Hippocampal formation (tissue), 2 donors: ENCODE data around the gene HOXA13.

Experiments
- DNase-seq, 2 donors: peaks; one replicate each; lab custom pipeline; 2025; lab: John Stamatoyannopoulos, UW

Gene HOXA13

DNA sequence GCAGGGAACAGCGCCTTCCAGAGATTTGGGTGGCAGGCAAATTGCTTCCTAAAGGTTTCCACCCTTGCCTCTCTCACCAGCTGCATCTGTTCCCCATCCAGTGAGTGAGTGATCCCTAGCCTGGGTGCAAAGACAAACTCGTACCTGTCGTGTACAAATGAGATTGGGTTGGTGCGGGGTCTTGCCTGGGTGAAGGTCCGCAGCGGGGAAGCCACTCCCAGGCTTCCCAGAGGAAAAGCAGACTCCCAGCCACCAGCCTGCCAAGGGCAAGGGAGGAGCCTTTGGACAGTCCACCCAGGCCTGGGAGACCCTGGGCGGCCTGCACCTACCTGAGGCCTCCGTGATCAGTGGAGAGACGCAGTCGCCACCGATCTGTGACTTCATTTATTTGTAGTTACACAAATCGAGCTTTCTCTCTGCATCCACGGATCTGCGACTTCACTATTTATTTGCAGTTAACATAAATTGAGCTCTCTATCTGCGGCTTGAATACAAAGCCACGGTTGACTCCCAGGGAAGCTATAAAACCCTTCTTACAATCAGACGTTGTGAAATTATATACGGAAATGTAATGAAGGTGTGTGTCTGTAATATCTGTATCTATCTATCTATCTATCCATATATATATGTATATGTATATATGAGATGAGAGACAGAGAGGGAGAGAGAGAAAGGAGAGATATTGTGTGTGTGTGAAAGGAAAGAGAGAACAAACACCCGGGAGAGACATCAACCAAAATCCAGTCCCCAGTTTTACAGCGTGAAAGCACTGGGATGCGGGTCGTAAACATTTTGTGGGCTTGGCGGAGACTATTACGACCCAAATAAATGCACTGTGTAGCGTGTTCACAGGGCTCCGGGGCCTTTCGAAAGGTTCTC is 40.4 kb downstream of the HOXA13 start:
- DNase-seq: no peak

DNA sequence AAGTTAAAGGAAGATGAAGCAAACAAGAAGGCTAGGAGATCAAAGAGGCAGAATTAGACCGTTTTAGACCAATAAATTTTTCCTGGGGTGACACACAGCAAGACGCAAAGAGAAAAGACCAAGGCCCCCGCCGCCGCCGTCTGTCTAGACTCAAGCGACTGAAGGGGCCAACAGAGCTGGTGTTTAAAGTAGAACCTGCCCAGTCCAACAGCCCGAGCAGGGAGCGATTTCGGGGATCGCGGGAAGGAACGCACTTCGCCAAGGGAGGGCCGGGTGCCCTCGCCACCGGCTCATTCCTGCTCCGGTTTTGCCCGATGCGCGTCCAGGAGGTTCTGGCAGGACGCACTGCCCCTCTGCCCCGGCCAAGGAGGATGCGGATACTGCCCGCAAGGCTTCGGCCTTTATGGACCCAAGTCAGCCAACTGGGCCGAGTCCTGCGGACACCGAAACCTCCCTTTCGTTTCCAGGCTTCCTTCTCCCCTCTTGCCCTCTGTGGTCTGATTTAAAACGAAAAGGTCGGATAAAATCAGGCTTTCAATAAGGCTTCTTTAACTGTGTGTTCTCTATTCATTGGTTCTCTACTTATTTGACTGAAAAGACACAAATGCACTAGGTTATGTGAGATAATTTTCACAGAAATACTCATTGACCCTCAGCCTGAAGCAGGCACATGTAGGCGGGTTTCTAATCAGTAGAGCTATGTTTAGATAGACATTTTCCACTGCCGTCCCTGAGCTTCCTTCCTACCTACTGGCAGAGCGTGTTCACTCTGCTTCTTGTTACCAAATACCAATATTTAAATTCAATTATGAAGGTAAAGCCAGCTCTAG is 41.2 kb downstream of the HOXA13 start:
- no peak for DNase-seq

DNA sequence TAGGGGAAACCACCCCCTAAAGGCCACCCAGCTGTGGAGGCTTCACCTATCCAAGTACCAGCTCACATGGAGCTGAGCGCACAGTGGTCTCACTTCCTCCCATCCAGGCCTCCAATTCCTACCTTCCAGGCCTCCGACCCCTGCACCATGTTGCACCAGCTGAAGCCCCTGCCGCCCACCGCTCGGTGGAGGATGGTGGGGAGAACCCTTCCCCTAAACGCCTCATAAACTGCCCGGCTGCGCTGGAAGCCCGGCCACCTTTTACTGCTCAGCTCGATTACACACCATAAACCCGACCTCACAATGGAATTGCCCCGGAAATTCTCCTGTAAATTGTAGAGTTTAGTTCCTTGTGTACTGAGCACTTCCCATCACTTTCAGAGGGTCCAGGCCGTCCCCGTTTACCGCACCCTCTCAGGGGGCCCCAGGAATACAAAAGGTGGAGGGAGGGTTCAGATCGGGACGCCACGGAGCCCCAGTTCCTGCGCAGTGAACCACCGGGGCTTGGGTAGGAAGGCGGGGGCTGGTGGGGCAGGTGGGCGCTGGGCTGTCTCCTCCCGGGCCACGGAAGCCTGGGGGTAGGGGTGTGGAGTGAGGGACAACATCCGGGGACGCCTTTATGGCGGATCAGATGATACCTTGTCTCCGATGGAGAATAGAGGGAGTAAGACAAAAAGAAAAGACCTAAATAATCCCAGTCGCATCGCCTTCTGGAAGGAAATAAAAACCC is 42.0 kb downstream of the HOXA13 start:
- no peak for DNase-seq

DNA sequence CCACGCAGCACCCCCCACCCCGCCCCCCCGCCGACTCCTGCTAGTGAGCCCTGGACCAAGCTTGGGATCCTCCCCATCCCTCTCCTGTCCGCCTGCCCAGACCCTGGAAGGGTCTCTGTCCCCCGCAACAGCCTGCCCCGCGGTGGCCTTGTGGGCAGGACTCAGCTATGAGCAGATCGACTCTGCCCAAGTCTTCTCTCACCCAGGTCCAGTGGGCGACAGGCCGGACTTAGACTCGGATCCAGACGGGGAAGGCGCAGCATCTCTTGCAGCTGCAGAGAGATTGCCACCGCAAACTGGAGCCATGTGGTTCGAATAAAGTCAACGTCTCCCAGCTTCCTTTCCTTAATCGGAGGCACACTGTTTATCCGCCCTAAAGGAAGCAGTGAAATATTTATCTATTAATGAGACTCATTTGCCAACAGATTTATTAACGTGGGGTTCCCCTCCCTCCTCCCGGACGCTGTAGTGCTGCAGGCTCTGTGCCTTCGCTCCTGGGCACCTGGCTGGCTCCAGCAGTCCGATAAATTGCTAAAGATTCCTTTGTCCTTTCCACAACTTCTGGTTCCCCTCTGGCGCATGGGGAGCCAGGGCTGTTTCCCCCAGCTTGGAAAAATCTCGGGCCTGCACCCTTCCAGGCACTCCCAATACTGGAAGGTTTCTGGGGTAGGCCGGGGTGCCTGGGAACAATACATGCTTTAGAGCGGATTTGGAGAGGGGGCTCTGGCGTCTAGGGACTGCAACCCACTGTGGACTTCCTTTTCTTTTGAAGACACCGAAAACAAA is 42.8 kb downstream of the HOXA13 start:
- DNase-seq: no peak

DNA sequence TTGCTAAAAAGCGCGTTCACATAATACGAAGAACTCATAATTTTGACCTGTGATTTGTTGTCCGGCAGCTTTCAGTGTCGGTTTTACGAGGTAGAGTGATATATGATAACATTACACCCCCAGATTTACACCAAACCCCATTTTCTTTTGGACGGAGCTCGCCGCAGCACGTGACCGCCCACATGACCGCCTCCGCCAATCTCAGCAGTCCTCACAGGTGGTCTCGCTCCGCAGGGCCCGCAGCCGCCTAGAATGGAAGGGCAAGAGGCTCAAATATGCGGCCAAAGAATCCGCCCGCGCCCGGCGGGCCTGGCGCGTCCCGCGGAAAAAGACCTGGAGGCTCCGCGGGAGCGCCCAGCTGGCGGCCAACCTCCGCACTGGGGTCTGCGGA is 43.4 kb downstream of the HOXA13 start, which contains the start of gene HOXA7:
TSS of gene HOXA7 (minus strand) at position 168 of the 391 bp plus-strand sequence. CDS start at position 38, 130 bp downstream.
- no peak for DNase-seq

DNA sequence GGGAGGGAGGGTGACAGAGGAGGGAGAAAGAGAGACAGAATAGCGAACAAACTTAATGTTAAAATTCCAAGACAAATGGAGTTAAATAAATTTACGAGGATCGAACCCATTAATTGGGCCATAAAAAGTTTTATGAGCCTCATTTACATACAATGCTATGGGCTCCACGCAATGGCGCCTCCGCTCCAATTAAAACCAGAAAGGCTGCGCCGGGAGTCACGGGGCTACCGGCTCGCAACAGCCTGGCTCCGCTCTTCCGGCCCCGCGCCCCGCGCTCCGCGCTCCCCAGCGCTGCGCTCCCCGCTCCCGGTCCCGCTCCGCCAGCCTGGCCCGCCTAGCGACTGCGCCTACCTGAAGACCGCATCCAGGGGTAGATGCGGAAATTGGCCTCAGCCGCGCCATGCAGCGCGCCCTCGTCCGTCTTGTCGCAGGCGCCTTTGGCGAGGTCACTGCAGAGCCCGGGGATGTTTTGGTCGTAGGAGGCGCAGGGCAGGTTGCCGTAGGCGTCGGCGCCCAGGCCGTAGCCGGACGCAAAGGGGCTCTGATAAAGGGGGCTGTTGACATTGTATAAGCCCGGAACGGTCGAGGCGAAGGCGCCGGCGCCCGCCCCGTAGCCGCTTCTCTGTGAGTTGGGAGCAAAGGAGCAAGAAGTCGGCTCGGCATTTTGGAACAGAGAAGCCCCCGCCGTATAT is 43.9 kb downstream of the HOXA13 start:
- DNase-seq: no peak

DNA sequence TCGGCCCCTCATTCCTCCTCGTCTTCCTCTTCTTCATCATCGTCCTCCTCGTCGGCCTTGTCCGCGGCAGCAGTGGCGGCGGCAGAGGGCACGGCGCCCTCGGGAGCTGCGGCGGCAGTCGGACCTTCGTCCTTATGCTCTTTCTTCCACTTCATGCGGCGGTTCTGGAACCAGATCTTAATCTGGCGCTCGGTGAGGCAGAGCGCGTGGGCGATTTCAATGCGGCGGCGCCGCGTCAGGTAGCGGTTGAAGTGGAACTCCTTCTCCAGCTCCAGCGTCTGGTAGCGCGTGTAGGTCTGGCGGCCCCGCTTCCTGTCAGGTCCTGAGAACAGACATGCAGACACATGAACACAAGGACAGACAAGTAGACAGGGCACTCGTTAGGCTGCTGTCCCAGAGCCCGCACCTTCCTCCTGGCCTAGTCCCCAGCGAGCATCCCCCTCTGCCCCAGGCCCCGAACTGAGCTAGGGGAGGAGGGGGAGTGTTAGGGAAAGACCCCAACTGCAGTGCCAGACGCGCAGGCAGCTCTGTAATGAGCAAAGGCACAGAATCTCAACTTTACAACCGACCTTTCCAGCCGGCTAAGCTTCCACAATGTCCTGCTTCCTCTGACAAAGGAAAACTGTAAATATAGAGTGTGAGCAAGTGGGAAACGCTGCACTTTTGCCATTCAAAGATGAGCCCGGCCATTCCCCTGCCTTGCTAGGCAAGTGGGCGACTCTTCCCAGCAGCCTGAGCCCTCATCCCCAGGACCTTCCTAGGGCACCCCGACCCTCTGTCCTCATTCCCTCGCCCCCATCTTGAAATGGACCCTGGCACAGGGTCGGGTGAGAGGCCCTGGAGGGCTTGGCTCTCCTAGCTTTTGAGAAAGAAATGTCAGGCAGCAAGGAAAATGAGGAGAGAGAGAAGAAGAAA is 44.7 kb downstream of the HOXA13 start:
- DNase-seq: no peak

DNA sequence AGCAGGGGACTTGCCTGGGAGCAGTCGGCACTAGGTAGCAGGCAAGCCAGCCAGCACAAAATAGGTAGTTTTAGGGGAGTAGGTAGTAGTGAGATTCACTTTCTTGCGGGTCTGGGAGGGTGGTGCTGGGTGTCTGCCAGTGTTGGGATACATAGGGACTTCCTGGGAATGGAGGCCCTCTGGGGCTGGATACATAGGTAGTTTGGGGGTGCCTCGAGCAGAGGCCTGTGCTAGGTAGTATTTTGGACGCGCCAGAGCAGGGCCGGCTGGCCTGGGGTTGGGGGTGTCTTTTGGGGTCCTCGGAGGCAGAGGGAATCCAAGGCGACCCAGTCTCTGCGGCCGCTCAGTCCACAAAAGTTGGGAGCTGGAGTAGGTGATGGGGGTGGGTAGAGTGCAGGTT is 45.5 kb downstream of the HOXA13 start:
- no peak for DNase-seq

DNA sequence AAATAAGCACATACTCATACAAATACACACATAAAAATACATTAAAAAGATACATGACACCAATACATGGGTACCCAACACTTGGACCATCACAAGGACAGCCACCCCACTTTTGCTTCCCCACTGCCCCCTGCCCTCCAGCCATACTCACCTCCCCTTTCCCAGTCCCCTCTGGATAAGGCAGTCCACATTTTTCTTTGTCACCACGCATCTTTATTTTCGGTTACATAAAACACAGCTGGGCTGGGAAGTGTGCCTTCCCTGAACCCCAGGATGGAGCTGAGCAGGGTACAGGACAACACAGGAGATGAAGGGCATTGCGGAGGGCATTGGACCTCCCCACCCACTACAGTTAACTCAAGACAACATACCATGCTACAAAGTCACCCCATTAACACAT is 46.4 kb downstream of the HOXA13 start:
- DNase-seq: no peak

DNA sequence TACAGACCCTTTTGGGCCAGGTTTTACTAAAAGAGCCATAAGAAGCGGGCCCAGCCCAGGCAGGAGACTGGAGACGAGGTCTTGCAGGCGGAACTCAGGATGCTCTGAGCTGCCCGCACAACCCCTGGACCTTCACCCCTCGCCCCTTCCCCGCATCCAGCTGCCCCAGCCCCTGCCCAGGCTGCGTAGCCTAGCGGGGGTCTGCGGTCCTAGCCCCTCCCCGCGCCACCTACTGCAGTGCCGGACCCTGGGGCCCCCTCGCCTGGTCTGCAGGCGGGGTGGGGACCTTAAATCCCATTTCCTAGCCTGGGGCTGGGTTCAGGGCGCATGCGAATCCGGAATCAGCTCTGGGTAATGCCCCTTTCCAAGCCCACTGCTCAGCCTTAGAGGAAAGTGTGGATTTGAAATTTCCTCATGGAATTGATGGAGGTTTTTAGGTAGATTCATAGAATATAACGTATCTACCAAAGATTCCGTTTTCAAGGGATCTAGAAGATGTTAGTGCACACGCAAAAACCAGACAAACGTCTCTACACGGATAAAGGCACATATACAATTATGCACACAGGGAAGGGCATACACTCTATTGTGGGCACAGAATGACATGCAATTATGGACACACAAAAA is 47.0 kb downstream of the HOXA13 start:
- DNase-seq: no peak

DNA sequence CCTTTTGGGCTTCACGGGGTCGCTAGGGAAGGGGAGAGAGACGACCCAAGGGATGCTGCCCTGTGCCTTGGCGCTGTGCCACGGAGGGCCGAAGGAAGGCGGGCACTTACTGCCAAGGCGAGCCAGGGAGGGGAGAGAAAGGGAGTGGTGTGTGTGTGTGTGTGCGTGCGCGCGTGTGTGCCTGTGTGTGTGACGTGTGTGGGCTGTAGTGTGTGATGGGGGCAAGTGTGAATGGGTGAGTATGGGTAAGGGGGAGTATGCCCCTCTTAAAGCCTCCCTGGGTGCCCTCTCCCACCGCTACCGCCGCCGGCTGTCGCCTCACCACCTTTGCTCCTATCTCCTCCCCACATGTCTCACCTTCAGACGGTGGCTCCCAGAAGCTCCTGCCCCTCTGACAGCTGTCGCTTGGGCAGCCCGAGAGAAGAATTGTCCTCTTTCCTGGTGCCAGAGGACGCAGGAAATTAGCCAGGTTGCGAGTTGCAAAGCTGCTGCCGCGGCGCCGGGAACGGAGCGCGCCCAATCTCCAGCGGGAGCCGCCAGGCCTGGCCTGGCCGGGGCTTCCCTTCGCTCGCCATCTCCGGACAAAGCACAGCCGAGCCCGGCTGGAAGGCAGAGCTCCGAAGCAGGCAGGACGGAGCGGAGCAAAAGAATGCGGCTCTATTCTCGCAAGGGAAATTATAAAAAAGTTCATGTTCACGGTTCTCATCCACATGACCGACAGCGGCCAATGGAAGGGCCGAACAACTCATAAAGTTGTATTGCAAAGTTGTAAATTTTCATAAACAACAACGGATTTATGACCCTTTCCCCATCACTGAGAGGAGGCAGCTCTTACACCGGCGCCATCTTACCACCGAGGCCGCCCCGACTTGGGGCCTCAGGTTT is 47.7 kb downstream of the HOXA13 start, which contains the start of gene HOXA3:
TSS of gene HOXA3 (minus strand) at position 653 of the 885 bp plus-strand sequence. CDS start 41,943 bp downstream, outside the sequence.
- no peak for DNase-seq

DNA sequence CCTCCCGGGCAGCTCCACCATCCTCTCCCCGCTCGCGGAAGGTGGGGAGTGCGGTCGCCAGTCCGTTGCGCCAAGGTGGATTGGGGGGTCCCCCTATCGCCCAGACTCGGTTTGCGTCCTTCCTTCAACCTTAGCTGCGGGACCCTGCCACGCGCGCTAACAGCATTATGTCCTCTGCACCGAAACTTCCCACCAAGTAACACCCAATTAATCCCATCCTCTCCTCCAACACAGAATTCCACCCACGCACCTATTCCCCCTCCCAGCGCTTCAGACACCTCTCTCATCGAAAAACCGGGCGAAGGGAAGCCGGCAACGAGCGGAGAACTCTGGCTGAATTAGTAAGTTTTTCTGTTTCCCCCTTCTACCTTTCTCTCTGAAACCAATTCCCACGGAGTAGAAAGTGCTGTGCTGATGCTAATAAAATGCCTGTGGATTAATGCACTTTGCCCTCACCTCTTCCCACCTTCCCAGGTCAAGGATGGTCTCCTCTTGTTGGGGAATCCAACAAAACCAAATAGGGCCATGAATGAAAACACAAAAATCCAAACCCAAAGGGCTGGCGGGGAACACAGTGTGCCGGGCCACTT is 48.5 kb downstream of the HOXA13 start:
- DNase-seq: no peak

DNA sequence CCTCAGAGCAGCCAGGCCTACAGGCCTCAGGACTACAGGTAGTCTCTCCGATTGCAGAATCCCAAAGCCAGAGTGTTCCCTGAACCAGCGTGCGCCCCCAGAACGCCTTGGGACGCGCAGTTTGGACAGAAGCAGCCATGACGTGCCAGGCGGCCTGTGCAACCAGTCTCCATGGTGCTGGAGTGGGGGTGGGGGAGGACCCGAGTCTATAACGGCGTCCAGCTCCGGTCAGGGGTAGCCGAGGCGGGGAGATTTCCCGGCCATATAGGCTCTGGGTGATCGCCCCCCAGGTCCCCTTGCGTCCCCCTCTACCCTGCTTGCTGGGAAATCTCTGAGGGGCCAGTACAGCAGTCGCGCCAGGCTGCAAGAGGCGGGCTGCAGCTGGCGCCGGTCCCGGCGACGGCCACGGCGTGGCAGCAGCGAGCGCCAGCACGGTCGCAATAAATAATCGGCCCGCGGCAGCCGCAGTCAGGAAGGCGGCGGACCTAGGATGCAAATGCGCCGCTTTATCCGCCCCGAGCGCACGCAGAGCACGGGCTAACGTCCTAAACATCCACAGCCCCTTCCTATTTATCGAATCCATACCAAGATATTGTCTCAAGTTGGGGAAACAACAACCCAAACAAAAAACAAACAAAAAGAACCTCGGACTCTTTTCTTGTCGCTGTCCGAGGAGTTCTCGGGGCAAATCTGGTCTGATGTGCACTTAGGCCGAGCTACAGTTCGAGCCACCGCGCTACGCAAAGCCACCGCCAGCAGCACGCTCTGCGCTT is 49.1 kb downstream of the HOXA13 start:
- DNase-seq: peak in 1 of 2 donors; percentile 3

DNA sequence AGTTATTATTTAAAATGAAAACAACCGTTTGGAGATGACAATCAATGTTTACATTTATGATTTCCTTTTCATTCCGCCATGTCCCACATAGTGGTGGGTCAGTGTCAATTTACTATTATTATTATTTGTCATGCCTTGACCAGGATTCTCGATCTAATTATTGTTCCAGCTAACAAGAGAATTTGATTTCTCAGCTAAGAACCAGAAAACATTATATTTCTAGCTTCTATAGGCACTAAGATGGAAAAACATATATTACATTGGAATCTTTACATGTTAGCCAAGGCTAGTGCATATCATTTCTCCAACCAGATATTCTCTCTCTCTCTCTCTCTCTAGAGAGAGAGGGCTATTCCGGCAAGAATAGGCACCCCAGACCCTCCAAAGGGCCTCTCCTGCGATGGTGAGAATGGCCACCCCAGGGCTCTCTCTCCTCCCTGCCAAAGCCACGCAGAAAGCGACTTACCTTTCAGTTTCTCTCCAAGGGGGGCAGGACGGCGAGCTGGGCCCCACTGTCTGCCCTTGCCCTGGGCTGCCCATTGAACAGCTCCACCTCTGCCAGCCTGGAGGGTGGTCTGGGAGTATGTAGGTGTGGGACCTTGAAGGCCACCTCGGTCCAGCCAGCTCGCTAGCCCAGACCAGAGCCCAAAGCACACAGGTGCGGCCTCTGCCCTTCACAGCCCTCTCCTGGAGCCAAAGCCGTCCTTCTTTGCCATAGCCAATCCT is 49.9 kb downstream of the HOXA13 start:
- DNase-seq: no peak

DNA sequence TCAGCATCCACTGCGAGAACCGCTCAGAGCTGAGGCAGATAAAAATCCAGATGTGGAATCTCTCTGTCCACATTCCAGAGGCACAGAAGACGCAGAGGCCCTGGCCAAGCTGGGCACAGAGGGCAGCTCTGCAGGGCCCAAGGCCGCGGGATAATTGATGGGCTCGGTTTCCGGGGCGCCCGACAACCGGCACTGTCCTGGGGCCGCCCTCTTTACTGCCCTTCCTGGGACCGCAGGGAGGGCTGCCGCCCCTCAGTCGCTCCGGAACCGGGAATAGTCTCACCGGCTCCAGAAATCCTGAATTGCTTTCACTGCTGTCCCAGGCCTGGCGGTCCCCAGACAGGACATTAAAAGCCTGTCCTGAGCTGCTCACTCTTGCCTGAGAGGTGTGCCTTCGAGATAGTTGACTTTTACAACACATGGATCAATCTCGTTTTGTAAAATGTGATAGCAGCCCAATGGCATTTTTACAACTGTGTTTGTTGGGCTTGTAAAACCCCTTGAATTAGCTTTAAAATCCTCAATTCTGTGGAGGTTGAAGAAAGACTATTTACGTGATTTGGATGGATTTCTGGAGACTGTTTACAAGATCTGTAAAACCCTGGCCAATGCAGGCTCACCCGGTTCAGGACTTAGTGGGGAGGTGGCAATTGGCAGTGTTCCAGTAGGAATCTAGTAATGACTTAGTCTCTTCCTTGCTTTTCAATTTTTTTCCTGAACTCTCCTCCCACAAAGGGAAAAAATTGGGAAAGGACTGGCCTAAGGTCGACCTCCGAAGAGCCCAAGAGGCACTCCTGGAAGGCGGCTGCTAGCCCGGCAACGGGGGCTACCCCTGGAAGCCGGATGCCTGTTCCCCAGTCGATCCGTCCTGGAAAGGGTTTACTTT is 50.9 kb downstream of the HOXA13 start:
- DNase-seq: no peak
